GM12872 (cell line): ENCODE results near the gene ABLIM3.

Source experiments
- TF ChIP-seq, protein P1 (sequence below): IDR thresholded peaks from 3 replicates; pipeline ENCODE4 v1.5.1; 2011; ENCODE audit warnings: low read depth, mild to moderate bottlenecking, low read length, moderate library complexity; ENCODE audit not compliant: insufficient read depth

ABLIM3 gene

DNA sequence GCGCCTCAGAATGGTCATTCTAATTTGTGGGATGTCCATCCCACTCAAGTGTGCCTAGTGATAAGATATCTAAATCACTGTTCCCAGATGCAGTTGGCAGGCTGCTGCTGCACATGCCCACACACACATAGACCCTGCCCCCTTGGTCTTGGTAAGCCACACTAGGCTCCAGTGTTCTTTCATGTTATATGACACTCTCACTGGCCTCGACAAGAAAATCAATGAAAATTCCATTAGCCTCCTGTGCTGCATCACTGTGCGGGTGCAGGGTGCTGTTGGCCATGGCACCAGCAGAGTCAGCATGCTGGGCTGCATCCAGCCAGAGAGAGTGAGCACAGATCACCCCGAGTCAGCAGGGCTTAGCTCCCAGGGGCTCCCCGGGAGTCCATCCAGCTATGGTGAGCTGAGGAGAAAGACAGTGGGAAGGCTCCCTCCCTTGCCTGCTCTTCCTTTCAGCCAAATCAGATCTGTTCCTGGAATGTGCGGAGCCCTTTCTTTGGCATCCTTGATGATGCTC is 59.9 kb downstream of the ABLIM3 start:
- TF ChIP-seq, protein P1, sequence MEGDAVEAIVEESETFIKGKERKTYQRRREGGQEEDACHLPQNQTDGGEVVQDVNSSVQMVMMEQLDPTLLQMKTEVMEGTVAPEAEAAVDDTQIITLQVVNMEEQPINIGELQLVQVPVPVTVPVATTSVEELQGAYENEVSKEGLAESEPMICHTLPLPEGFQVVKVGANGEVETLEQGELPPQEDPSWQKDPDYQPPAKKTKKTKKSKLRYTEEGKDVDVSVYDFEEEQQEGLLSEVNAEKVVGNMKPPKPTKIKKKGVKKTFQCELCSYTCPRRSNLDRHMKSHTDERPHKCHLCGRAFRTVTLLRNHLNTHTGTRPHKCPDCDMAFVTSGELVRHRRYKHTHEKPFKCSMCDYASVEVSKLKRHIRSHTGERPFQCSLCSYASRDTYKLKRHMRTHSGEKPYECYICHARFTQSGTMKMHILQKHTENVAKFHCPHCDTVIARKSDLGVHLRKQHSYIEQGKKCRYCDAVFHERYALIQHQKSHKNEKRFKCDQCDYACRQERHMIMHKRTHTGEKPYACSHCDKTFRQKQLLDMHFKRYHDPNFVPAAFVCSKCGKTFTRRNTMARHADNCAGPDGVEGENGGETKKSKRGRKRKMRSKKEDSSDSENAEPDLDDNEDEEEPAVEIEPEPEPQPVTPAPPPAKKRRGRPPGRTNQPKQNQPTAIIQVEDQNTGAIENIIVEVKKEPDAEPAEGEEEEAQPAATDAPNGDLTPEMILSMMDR: no peak

DNA sequence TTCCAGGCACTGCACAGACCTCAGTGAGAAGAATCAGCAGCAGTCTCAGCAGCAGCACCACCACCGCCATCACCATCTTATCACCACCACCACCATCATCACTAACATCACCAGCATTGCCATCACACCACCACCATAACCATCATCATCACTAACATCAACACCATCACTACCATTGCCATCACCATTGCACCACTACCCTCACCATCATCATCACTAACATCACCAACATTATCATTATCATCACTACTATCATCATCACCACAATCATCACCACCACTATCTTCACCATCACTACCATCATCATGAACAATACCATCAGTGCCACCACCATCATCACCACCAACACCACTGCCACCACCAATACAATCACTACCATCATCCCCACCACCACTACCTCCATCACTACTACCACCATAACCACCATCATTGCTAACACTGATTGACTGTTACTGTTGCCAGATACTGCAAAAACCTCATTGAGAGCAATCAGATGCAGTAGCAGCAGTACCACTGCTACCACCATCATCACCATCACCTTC is 61.7 kb downstream of the ABLIM3 start:
- TF ChIP-seq, protein P1: no peak

DNA sequence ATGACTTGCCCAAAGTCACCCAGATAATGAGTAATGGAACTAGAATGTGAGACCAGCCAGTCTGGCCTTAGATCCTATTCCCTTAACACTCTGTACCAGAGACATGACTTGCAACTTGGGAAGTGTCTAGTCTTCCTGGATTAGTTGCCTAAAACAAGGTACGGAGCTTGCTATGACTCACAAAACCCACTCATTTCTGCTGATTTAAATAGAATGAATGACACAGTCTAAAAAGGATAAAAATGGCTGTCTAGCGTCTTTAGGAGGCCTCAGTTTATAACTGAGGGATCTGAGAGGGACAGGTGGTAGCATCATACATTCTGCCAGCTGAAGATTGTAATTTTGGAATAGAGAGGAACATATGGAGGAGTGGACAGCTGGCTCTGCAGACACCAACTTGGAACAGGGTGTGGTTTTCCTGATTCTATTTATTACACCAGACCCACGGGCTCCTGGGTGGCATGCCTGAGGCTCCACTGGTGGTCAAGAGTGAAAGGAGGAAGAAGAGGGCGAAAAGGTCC is 62.7 kb downstream of the ABLIM3 start:
- TF ChIP-seq, protein P1: no peak

DNA sequence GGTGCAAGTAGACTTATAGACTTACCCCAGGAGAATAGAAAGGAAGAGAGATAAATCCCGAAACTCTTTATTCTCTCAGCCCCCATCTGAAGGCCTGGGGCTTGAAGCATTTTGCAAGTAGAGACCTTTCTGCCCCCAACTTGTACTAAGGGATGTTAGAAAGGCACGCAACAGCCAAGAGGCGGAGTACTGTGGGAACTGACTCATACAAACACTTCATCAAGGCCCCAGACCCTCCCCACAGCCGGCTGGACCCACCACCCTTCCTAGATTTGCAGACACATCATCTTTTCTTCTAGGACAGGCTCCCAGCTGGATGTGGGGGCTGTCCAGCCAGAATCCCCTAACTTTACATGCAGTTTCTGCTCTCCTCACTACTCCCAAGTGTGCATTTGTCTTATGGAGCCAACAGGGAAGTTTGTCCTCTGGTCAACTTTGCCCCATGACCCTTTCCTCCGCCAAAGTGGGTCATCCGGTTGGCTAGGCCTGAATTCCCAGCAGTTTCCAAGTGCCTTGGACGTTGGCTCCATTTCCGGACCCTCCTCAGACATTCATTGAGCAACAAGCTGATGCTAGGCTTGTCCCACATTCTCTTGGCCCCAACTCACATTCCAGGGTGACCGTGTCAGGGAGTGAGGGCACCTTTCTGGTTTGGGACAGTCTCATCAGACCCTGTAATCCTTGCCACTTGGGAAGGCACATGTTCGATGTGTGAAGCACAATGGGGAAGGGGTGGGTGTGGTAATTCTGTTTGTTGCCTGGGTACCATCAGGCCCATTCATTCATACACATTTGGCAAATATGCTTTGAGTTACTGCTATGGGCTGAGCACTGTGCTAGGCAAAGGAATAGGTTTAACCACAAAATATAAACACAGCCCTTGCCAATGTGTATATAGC is 64.6 kb downstream of the ABLIM3 start:
- TF ChIP-seq, protein P1: no peak

DNA sequence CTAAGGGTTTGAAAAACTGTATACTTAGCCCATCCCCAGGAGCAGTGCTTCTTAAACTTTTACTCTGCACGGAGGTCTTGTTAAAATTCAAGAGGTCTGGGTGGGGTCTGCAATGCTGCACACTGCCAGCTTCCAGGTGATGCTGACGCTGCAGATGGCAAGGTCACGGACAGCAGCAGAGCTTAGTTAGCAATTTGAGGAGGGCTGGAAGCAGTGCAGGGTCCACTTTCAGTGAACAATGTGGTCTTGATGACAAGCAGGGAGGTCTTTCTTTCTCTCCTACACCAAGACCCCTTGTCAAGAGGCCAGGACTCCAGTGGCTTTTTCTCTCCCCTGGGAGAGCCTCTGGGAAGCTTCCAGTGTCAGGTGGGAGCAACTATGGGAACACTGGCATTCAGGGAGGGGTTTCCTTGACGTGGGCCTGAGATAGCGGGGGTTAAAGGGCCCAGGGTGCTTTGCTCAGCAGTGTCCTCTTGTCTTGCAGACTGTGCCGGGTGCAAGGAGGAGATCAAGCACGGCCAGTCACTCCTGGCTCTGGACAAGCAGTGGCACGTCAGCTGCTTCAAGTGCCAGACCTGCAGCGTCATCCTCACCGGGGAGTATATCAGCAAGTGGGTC is 65.3 kb downstream of the ABLIM3 start:
- TF ChIP-seq, protein P1: no peak

DNA sequence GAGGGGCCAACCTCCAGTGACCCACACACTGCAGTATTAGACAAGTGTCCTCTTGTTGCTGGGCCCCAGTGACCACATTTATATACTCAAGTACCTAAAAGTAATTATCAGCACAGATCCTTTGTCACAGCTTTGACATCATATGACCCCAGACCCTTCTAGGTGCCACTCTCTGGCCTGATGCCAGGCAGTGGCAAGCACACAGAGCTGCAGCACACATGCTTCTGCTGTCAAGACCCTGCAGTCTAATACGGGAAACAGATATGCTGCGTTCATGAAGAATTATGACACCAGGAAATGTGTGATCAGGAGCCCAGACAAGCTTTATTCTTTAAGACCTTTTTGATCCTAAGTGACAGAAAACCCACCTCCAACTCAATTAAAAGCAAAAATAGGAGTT is 66.5 kb downstream of the ABLIM3 start:
- TF ChIP-seq, protein P1: no peak

DNA sequence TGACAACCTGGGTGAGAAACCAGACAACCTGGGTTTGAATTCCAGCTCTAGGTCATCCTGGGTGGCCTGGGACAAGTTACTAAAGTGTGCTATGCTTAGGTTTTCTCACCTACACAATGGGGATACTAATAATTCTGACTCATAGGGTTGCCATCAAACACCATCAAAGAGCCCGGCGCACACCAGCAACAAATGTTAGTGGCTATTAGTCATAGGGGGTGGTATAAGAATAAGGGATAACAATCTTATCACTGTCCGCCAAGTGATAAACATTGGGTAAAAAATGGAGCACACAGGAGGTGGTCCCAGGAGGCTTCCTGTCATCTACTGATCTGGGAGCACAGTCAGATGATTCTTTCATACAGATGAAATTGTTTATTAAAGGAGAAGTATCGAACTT is 68.9 kb downstream of the ABLIM3 start:
- TF ChIP-seq, protein P1: no peak
